ENCODE results near the gene CCL27.

CCL27 gene

GRCh38 chr9:34662526-34663302, at the start of gene CCL27:
TSS of gene CCL27 (minus strand) at chr9:34662657. CDS start at chr9:34662633, 24 bp downstream.
- peak in 1 of 2 donors; percentile 25 for DNase-seq

- DNase-seq = no peak
Observed at GRCh38 chr9:34712140-34712539, 49.7 kb upstream of the CCL27 start.

GRCh38 chr9:34710023-34710422, 47.6 kb upstream of the CCL27 start, which contains the start of gene CCL21:
TSS of gene CCL21 (minus strand) at chr9:34710136. CDS start at chr9:34710066, 70 bp downstream.
- DNase-seq = no peak

GRCh38 chr9:34709196-34709978, 46.9 kb upstream of the CCL27 start:
- no peak for DNase-seq

- DNase-seq = no peak
Observed at GRCh38 chr9:34707130-34707529, 44.7 kb upstream of the CCL27 start.

GRCh38 chr9:34701769-34702736, 39.6 kb upstream of the CCL27 start:
- peak; percentile 88 to 92 for DNase-seq

GRCh38 chr9:34701023-34701768, 38.7 kb upstream of the CCL27 start:
- peak; percentile 83 to 85 for DNase-seq

- DNase-seq = no peak
Observed at GRCh38 chr9:34694811-34695210, 32.4 kb upstream of the CCL27 start.

- no peak for DNase-seq
Observed at GRCh38 chr9:34693560-34693959, 31.1 kb upstream of the CCL27 start.

GRCh38 chr9:34691936-34692315, 29.5 kb upstream of the CCL27 start:
- DNase-seq = no peak

GRCh38 chr9:34690983-34691935, 28.8 kb upstream of the CCL27 start, which contains the start of gene CCL19:
TSS of gene CCL19 (minus strand) at chr9:34691276. CDS start at chr9:34691139, 137 bp downstream.
- DNase-seq = no peak

GRCh38 chr9:34689512-34689911, 27.1 kb upstream of the CCL27 start:
- no peak for DNase-seq

GRCh38 chr9:34689116-34689470, 26.6 kb upstream of the CCL27 start:
- DNase-seq = no peak

GRCh38 chr9:34688329-34689115, 26.1 kb upstream of the CCL27 start:
- no peak for DNase-seq

- DNase-seq = no peak
Observed at GRCh38 chr9:34687276-34688030, 25.0 kb upstream of the CCL27 start.

- DNase-seq = no peak
Observed at GRCh38 chr9:34686732-34687131, 24.3 kb upstream of the CCL27 start.

- no peak for DNase-seq
Observed at GRCh38 chr9:34686231-34686630, 23.8 kb upstream of the CCL27 start.

- no peak for DNase-seq
Observed at GRCh38 chr9:34685591-34685990, 23.1 kb upstream of the CCL27 start.

GRCh38 chr9:34684816-34685215, 22.4 kb upstream of the CCL27 start:
- DNase-seq = no peak
